GM12878 (cell line): Measurements from ENCODE around the gene MAP2K4. TPM values are rescaled to one million over a fixed set of nuclear protein-coding genes. Genes with fewer than 3 reads are reported as not detected.

Experiments used
- ATAC-seq: fragments of 200-7000 bp; cut with Tn5 transposase; 3 replicates; pipeline ENCODE4 v1.9.1; 2020; ENCODE audit warnings: mild to moderate bottlenecking, moderate library complexity
- BruUV-seq: library from RNA; stranded (reverse); fragments of 400-500 nt; replicated peaks from 2 replicates; lab custom pipeline; 2021; lab: Mats Ljungman, UMichigan
- CTCF ChIA-PET: fragments of 300-600 bp; sonication (Branson Sonifier 250); formaldehyde crosslinking; extraction: SDS; loops from one replicate; lab custom pipeline; 2021; ENCODE audit warnings: inconsistent platforms; lab: Yijun Ruan, JAX
- POLR2A ChIA-PET: fragments of 350-600 bp; formaldehyde crosslinking; extraction: SDS; loops from one replicate; lab custom pipeline; 2021; ENCODE audit warnings: inconsistent platforms; lab: Charles Lee
- RAD21 ChIA-PET: fragments of 300-600 bp; sonication (Branson Sonifier 250); formaldehyde crosslinking; loops from one replicate; lab custom pipeline; 2023; ENCODE audit warnings: antibody characterized with exemption; ENCODE audit not compliant: unreplicated experiment; lab: Charles Lee
- SMC1A ChIA-PET: fragments of 300-600 bp; sonication (Branson Sonifier 250); formaldehyde crosslinking; loops from one replicate; lab custom pipeline; 2023; ENCODE audit not compliant: unreplicated experiment, uncharacterized antibody; lab: Charles Lee
- DNase-seq: peaks from one replicate; pipeline ENCODE4 v3.0.0-alpha.2; 2011; ENCODE audit warnings: low read depth, low spot score
- FAIRE-seq: peaks from 3 replicates; lab custom pipeline; 2011; peaks lifted over from hg19 to GRCh38; lab: Jason Lieb, UNC
- H2AFZ ChIP-seq: 2 replicates; pipeline ENCODE4 v1.6.0; 2011; ENCODE audit warnings: low read depth, low read length, control low read depth; ENCODE audit not compliant: control insufficient read depth
- H3K27ac ChIP-seq: 2 replicates; pipeline ENCODE4 v1.5.1; 2011; ENCODE audit warnings: control low read depth; ENCODE audit not compliant: control insufficient read depth, insufficient read depth
- H3K27me3 ChIP-seq, 2 experiments: replicated peaks in 1 of 2; 2 replicates each; pipeline versions ENCODE4 v1.6.0 to v1.6.1; 2011; ENCODE audit warnings: low read length in 1 of 2; ENCODE audit not compliant: control insufficient read depth in 2 of 2, insufficient read depth in 2 of 2
- H3K36me3 ChIP-seq, 2 experiments: 2 replicates each; pipeline ENCODE4 v1.5.1; 2011; ENCODE audit warnings: low read length in 1 of 2; ENCODE audit not compliant: control insufficient read depth in 2 of 2, insufficient read depth in 2 of 2
- H3K4me1 ChIP-seq: 2 replicates; pipeline ENCODE4 v1.6.1; 2011; ENCODE audit warnings: mild to moderate bottlenecking, low read length, moderate library complexity, mixed read lengths; ENCODE audit not compliant: control insufficient read depth, insufficient read depth
- H3K4me2 ChIP-seq: 2 replicates; pipeline ENCODE4 v1.6.0; 2011; ENCODE audit warnings: control low read depth; ENCODE audit not compliant: control insufficient read depth, insufficient read depth
- H3K4me3 ChIP-seq: fragments of 200-600 bp; sonication (generic); 2 replicates; pipeline ENCODE4 v1.5.1; 2016
- H3K79me2 ChIP-seq: 2 replicates; pipeline ENCODE4 v1.6.0; 2011; ENCODE audit warnings: low read length; ENCODE audit not compliant: control insufficient read depth, insufficient read depth
- H3K9ac ChIP-seq: 2 replicates; pipeline ENCODE4 v1.8.0; 2011; ENCODE audit warnings: low read length, control low read depth, mixed read lengths; ENCODE audit not compliant: control insufficient read depth, insufficient read depth
- H3K9me3 ChIP-seq: replicated peaks from 3 replicates; pipeline ENCODE4 v1.5.1; 2011; ENCODE audit warnings: mild to moderate bottlenecking, low read length; ENCODE audit not compliant: control insufficient read depth, insufficient read depth
- H4K20me1 ChIP-seq: 2 replicates; pipeline ENCODE4 v1.6.0; 2011; ENCODE audit not compliant: control insufficient read depth, insufficient read depth
- BCL3 ChIP-seq: IDR thresholded peaks from 2 replicates; pipeline ENCODE4 v1.6.1; 2011; ENCODE audit warnings: borderline replicate concordance, low read depth, mild to moderate bottlenecking, moderate library complexity, low read length; ENCODE audit not compliant: insufficient read depth, poor library complexity, severe bottlenecking
- GABPA ChIP-seq: IDR thresholded peaks from 2 replicates; pipeline ENCODE4 v1.6.1; 2014; ENCODE audit warnings: antibody characterized with exemption, low read depth, mild to moderate bottlenecking, inconsistent platforms
- NR2F1 ChIP-seq: fragments of 450-650 bp; conservative IDR thresholded peaks from 2 replicates; pipeline ENCODE4 v1.6.1; 2017; ENCODE audit warnings: mild to moderate bottlenecking
- SUZ12 ChIP-seq: fragments of 200-600 bp; sonication (generic); IDR thresholded peaks from one replicate; pipeline ENCODE4 v1.6.1; 2018; ENCODE audit warnings: antibody characterized with exemption, mild to moderate bottlenecking; ENCODE audit not compliant: unreplicated experiment
- in situ Hi-C: fragments of 300-500 bp; cut with MboI; formaldehyde crosslinking; loops from 9 replicates; pipeline ENCODE4 v1.14.3; 2018; ENCODE audit warnings: mixed read lengths
- intact Hi-C: fragments of 100-400 bp; cut with micrococcal nuclease; formaldehyde crosslinking; loops from one replicate; pipeline ENCODE4 v1.14.2; 2022; ENCODE audit not compliant: unreplicated experiment
- polyA plus RNA-seq, 11 experiments: library from polyadenylated mRNA; depleted of rRNA in 4 of 11; unstranded in 6 of 11; stranded (reverse) in 5 of 11; fragments of >200 nt; fragmentation: Nextera tagmentation in 4 of 11; fragmentation: Illumina TruSeq in 1 of 11; extraction: Ambion mirVana in 4 of 11; extraction: Trizol in 1 of 11; gene quantifications; 1 replicate in 1 of 11; 2 replicates in 10 of 11; pipeline versions ENCODE4 v1.2.1 to v1.2.3, GENCODE V29; 2011 to 2016; ENCODE audit warnings: inconsistent platforms in 2 of 11, missing spikeins in 2 of 11, low read depth in 1 of 11
- total RNA-seq, 4 experiments: library from RNA; depleted of rRNA in 3 of 4; stranded (reverse); fragments of >200 nt in 3 of 4; fragmentation: Illumina TruSeq in 1 of 4; extraction: Trizol in 1 of 4; gene quantifications; 2 replicates each; pipeline versions ENCODE4 v1.2.1 to v1.2.3, GENCODE V29; 2013 to 2021
- TF ChIP-seq, protein P1 (sequence below): fragments of 150-350 bp; IDR thresholded peaks from 2 replicates; pipeline ENCODE4 v1.6.1; 2014; ENCODE audit warnings: mild to moderate bottlenecking, low read depth, low read length

The MAP2K4 gene
- total and polyA plus RNA-seq, 10 of the 15 experiments (the other 5 are each of a cell fraction or from before 2014, with no cell fraction given): 5.4 to 34.1 (median 25.5) TPM

- in situ Hi-C loops (no loop called here), intact Hi-C loops (no loop called here)
- no peaks in the 10 kb centered on the region; the same call in none of the 2 replicates for H3K79me2 ChIP-seq
- H3K36me3 ChIP-seq: peaks cover 0 to 3% of the 10 kb centered on the region in 2 experiments; a peak in 1 of 4 replicates
- CTCF ChIA-PET: interaction anchor here (0.8 to 1.3 kb wide), 3 partner anchors 10 to 24 kb away, joined by 3 to 4 read pairs (median 3); no protein-coding TSS in a partner anchor
- POLR2A ChIA-PET: interaction anchor here (0.6 kb wide), 1 partner anchor 65 kb away, joined by 4 read pairs; no protein-coding TSS in a partner anchor
- TF ChIP-seq, protein P1, sequence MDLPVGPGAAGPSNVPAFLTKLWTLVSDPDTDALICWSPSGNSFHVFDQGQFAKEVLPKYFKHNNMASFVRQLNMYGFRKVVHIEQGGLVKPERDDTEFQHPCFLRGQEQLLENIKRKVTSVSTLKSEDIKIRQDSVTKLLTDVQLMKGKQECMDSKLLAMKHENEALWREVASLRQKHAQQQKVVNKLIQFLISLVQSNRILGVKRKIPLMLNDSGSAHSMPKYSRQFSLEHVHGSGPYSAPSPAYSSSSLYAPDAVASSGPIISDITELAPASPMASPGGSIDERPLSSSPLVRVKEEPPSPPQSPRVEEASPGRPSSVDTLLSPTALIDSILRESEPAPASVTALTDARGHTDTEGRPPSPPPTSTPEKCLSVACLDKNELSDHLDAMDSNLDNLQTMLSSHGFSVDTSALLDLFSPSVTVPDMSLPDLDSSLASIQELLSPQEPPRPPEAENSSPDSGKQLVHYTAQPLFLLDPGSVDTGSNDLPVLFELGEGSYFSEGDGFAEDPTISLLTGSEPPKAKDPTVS: no peak
- no peak for TF ChIP-seq GABPA
- TF ChIP-seq SUZ12: no peak
- TF ChIP-seq NR2F1: no peak
- no peak for TF ChIP-seq BCL3
- H3K4me3 ChIP-seq: no peak overlapping the region
- no peaks in the 10 kb centered on the region for H3K4me1 ChIP-seq
- no peaks in the 10 kb centered on the region for H3K27me3 ChIP-seq
- H4K20me1 ChIP-seq: no peaks in the 10 kb centered on the region
- no peaks in the 10 kb centered on the region for H3K9me3 ChIP-seq
- RAD21 ChIA-PET: no interaction called here
- no peak overlapping the region for H3K4me2 ChIP-seq
- no peak for FAIRE-seq
- no peak overlapping the region for H3K9ac ChIP-seq
- no peak for ATAC-seq
- DNase-seq: no peak
- no peak overlapping the region for H2AFZ ChIP-seq
- H3K27ac ChIP-seq: no peak overlapping the region
- SMC1A ChIA-PET: interaction anchor here (1.3 kb wide), 1 partner anchor 9 kb away, joined by 4 read pairs; no protein-coding TSS in a partner anchor
- no TSS peak for BruUV-seq
These were observed 35.2 kb downstream of the MAP2K4 start for GRCh38 chr17:12055889-12056288.
